ENCODE data around the gene PEX11G. TPM values are rescaled to one million over a fixed set of nuclear protein-coding genes. Genes with fewer than 3 reads are reported as not detected.
A peak's percentile ranks its signal among the peaks of the same experiment; 100 is the strongest.

PEX11G gene
- total and polyA plus RNA-seq, 9 of the 15 experiments (the other 6 are each of a cell fraction or from before 2014, with no cell fraction given) = 0.07 to 3.2 (median 0.70) TPM; not detected in 1

- Histone ChIP-seq H3K27me3 (ENCODE audit: control insufficient read depth in 2 of 2, insufficient read depth in 2 of 2, low read length in 2 of 2) (no peaks in the 10 kb centered on the region), H3K4me3 (peak overlapping the region; percentile 68), H3K9me1 (ENCODE audit: control insufficient read depth, insufficient read depth, low read length) (no peaks in the 10 kb centered on the region), H3K79me2 (ENCODE audit: control insufficient read depth, insufficient read depth, low read length) (peaks cover 4% of the 10 kb centered on the region; the same call in 2 of the 3 replicates), H3K27ac (ENCODE audit: extremely low read depth, low read depth, low read length) (no peak overlapping the region), H3K9me3 (replicated peaks; ENCODE audit: control insufficient read depth, insufficient read depth, low read depth, low read length) (no peaks in the 10 kb centered on the region), H3K4me1 (replicated peaks in 1 of 2; ENCODE audit: control insufficient read depth in 2 of 2, insufficient read depth in 2 of 2, low read length in 2 of 2) (peaks cover 6 to 33% of the 10 kb centered on the region in 2 experiments; a peak in 4 of 5 replicates), H2AFZ (ENCODE audit: low read depth, low read length) (peak overlapping the region; percentile 88), H4K20me1 (replicated peaks; ENCODE audit: control insufficient read depth, insufficient read depth, low read length) (no peaks in the 10 kb centered on the region), H3K9ac (ENCODE audit: insufficient read depth in 1 of 2, low read depth in 2 of 2, low read length in 2 of 2) (peak overlapping the region; percentile 62 to 93; a peak in 3 of 4 replicates), H3K36me3 (ENCODE audit: control insufficient read depth, insufficient read depth, low read length) (peaks cover 3% of the 10 kb centered on the region; the same call in 1 of the 3 replicates), H3K4me2 (ENCODE audit: insufficient read depth, low read length) (peak overlapping the region; percentile 88)
- DNase-seq (ENCODE audit: extremely low read depth in 1 of 4, low spot score in 3 of 4) (peak in 1 of 4 experiments; percentile 22), FAIRE-seq (peak; percentile 51), ATAC-seq (peak; percentile 54)
- in situ Hi-C loops (cut with MboI) (no loop called here), intact Hi-C loops (cut with micrococcal nuclease) (no loop called here)
- ChIA-PET CTCF (ENCODE audit: low intra/inter-chr PET ratio) (no interaction called here), POLR2A (interaction anchor here (0.5 to 1.7 kb wide), 14 partner anchors 8 to 1781 kb away, joined by 3 to 9 read pairs (median 4); partner anchors contain the start of genes PET100, PNPLA6 and XAB2)
- WGBS (ENCODE audit: insufficient coverage, low coverage, missing lambda C conversion rate) = 2% methylated on average over 21 of the region's 23 CpGs
- TSS peak; percentile 44 for BruUV-seq (replicated peaks)
- TF ChIP-seq ZBTB9 (CRISPR knock-in tag; IDR thresholded peaks at IDR 0.05) (no peak), RREB1 (CRISPR knock-in tag; IDR thresholded peaks at IDR 0.05) (no peak), BHLHE40 (IDR thresholded peaks at IDR 0.05; ENCODE audit: low read length) (peak; percentile 52; the same call in 1 of the 2 replicates), SRSF3 (IDR thresholded peaks at IDR 0.05; ENCODE audit: insufficient read depth, low read length) (no peak)
- TF ChIP-seq, protein P1, sequence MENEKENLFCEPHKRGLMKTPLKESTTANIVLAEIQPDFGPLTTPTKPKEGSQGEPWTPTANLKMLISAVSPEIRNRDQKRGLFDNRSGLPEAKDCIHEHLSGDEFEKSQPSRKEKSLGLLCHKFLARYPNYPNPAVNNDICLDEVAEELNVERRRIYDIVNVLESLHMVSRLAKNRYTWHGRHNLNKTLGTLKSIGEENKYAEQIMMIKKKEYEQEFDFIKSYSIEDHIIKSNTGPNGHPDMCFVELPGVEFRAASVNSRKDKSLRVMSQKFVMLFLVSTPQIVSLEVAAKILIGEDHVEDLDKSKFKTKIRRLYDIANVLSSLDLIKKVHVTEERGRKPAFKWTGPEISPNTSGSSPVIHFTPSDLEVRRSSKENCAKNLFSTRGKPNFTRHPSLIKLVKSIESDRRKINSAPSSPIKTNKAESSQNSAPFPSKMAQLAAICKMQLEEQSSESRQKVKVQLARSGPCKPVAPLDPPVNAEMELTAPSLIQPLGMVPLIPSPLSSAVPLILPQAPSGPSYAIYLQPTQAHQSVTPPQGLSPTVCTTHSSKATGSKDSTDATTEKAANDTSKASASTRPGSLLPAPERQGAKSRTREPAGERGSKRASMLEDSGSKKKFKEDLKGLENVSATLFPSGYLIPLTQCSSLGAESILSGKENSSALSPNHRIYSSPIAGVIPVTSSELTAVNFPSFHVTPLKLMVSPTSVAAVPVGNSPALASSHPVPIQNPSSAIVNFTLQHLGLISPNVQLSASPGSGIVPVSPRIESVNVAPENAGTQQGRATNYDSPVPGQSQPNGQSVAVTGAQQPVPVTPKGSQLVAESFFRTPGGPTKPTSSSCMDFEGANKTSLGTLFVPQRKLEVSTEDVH (IDR thresholded peaks at IDR 0.05; ENCODE audit: low read depth, partially characterized antibody) = no peak
- TF ChIP-seq, protein P2, sequence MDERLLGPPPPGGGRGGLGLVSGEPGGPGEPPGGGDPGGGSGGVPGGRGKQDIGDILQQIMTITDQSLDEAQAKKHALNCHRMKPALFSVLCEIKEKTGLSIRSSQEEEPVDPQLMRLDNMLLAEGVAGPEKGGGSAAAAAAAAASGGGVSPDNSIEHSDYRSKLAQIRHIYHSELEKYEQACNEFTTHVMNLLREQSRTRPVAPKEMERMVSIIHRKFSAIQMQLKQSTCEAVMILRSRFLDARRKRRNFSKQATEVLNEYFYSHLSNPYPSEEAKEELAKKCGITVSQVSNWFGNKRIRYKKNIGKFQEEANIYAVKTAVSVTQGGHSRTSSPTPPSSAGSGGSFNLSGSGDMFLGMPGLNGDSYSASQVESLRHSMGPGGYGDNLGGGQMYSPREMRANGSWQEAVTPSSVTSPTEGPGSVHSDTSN (CRISPR knock-in tag; IDR thresholded peaks at IDR 0.05; ENCODE audit: low read depth) = no peak
- TF ChIP-seq, protein P2 (tag; conservative IDR thresholded peaks at IDR 0.05; ENCODE audit: low read depth) = no peak
Observed at GRCh38 chr19:7522923-7523667, 34.3 kb upstream of the PEX11G start.

Measured in K562 (cell line).